Calu3 (cell line): ENCODE measurements around the gene PYGO2. TPM values are rescaled to one million over a fixed set of nuclear protein-coding genes. Genes with fewer than 3 reads are reported as not detected.

Experiments used
- BruUV-seq: library from RNA; stranded (reverse); fragments of 400-500 nt; replicated peaks from 2 replicates; lab custom pipeline; 2021; lab: Mats Ljungman, UMichigan
- CTCF ChIA-PET: fragments of 300-600 bp; sonication (Branson Sonifier 250); formaldehyde crosslinking; loops from one replicate; lab custom pipeline; 2022; ENCODE audit warnings: antibody characterized with exemption; lab: Charles Lee
- DNase-seq: peaks from one replicate; pipeline ENCODE4 v3.0.0; 2022
- H3K27ac Mint-ChIP-seq: one replicate; pipeline ENCODE4 v1.8.0; 2022; ENCODE audit warnings: mixed read lengths; ENCODE audit not compliant: unreplicated experiment
- H3K27me3 Mint-ChIP-seq: one replicate; pipeline ENCODE4 v1.8.0; 2022; ENCODE audit warnings: mixed read lengths; ENCODE audit not compliant: unreplicated experiment
- H3K36me3 Mint-ChIP-seq: one replicate; pipeline ENCODE4 v1.8.0; 2022; ENCODE audit warnings: mild to moderate bottlenecking, moderate library complexity, mixed read lengths; ENCODE audit not compliant: insufficient read depth, unreplicated experiment
- H3K4me1 Mint-ChIP-seq: one replicate; pipeline ENCODE4 v1.8.0; 2022; ENCODE audit warnings: mild to moderate bottlenecking, low read depth, mixed read lengths; ENCODE audit not compliant: unreplicated experiment
- H3K4me3 Mint-ChIP-seq: one replicate; pipeline ENCODE4 v1.8.0; 2022; ENCODE audit warnings: mild to moderate bottlenecking, low read depth, moderate library complexity, mixed read lengths; ENCODE audit not compliant: unreplicated experiment
- H3K9me3 Mint-ChIP-seq: one replicate; pipeline ENCODE4 v1.8.0; 2022; ENCODE audit warnings: low read depth, mixed read lengths; ENCODE audit not compliant: unreplicated experiment
- intact Hi-C: fragments of 100-400 bp; cut with micrococcal nuclease; formaldehyde crosslinking; loops from one replicate; pipeline ENCODE4 v1.10.0; 2022; ENCODE audit not compliant: unreplicated experiment
- total RNA-seq: library from RNA; stranded (reverse); gene quantifications from 2 replicates; pipeline ENCODE4 v1.2.3, GENCODE V29; 2022
- TF ChIP-seq, protein P1 (sequence below): fragments of 200-600 bp; IDR thresholded peaks from one replicate; pipeline ENCODE4 v1.8.0; 2022; ENCODE audit warnings: antibody characterized with exemption; ENCODE audit not compliant: unreplicated experiment

PYGO2 gene
- total RNA-seq, 1 experiment from 2014 or later: 45.6 TPM

DNA sequence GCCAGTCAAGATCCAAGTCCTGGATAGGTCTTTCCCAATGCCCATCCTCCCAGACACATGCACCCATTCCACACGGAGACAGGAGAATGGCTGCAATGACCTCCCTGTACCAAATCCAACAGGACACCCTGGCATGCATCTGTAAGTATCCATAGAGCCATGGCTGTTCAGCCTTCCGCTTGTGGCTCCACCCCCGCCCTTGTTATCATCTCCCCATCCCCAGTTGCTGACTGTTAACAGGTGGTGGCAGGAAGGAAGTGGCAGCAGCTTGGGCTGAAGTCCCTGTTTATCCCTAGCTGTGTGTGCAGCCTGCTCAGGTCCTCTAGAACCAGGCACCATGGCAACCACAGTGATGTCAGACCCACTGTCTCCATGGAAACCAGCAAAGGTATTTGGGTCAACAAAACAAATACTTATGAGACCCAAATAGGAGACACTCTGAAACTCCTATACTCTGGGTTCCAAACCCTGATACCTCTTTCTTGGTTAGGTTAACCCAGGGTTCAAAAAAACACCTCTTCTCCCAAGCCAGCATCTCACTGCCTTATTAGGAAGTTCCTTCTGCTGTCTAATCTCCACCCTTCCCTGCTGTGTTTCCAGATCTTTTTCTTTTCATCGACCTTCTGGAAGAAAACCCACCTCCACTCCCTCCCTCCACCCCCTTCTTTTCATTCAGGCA is 6.4 kb downstream of the PYGO2 start:
- H3K36me3 Mint-ChIP-seq: peaks cover 60% of the 10 kb centered on the region
- intact Hi-C loops: no loop called here
- DNase-seq: no peak
- BruUV-seq: no TSS peak
- H3K4me3 Mint-ChIP-seq: peak overlapping the region; percentile 80
- H3K4me1 Mint-ChIP-seq: peaks cover 31% of the 10 kb centered on the region
- TF ChIP-seq, protein P1, sequence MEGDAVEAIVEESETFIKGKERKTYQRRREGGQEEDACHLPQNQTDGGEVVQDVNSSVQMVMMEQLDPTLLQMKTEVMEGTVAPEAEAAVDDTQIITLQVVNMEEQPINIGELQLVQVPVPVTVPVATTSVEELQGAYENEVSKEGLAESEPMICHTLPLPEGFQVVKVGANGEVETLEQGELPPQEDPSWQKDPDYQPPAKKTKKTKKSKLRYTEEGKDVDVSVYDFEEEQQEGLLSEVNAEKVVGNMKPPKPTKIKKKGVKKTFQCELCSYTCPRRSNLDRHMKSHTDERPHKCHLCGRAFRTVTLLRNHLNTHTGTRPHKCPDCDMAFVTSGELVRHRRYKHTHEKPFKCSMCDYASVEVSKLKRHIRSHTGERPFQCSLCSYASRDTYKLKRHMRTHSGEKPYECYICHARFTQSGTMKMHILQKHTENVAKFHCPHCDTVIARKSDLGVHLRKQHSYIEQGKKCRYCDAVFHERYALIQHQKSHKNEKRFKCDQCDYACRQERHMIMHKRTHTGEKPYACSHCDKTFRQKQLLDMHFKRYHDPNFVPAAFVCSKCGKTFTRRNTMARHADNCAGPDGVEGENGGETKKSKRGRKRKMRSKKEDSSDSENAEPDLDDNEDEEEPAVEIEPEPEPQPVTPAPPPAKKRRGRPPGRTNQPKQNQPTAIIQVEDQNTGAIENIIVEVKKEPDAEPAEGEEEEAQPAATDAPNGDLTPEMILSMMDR: no peak
- H3K27ac Mint-ChIP-seq: peak overlapping the region; percentile 70
- no peaks in the 10 kb centered on the region for H3K9me3 Mint-ChIP-seq
- CTCF ChIA-PET: interaction anchor here (0.8 to 3.0 kb wide), 12 partner anchors 11 to 398 kb away, joined by 3 to 10 read pairs (median 4); partner anchors contain the start of genes ADAM15, FLAD1 and PMVK
- H3K27me3 Mint-ChIP-seq: no peaks in the 10 kb centered on the region

DNA sequence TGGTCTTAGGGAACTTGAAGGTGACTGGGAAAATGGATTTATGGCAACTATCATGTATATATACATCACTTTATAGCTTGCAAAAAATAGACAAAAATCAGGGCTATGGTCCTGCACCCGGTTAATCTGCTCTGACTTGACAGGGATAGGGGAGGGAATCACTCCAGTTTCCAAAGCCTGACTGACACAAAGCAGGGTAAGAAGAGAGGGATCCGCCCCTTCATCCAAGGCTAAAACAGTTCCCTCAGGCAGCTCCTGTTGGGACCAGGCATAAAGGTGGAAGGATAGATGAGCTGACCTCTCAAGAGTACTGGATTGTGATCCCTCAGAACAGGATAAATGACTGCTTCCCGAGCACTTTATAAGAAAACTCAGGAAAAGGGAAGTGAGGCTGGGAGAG is 7.0 kb downstream of the PYGO2 start:
- intact Hi-C loops: no loop called here
- Mint-ChIP-seq H3K27me3 (no peaks in the 10 kb centered on the region), H3K4me3 (peak overlapping the region; percentile 80), H3K27ac (no peak overlapping the region), H3K9me3 (no peaks in the 10 kb centered on the region), H3K36me3 (peaks cover 56% of the 10 kb centered on the region), H3K4me1 (peaks cover 25% of the 10 kb centered on the region)
- CTCF ChIA-PET: interaction anchor here (1.4 to 3.0 kb wide), 2 partner anchors 29 to 90 kb away, joined by 4 to 10 read pairs; partner anchors contain the start of gene FLAD1
- no peak for DNase-seq
- no TSS peak for BruUV-seq
- TF ChIP-seq, protein P1: no peak

DNA sequence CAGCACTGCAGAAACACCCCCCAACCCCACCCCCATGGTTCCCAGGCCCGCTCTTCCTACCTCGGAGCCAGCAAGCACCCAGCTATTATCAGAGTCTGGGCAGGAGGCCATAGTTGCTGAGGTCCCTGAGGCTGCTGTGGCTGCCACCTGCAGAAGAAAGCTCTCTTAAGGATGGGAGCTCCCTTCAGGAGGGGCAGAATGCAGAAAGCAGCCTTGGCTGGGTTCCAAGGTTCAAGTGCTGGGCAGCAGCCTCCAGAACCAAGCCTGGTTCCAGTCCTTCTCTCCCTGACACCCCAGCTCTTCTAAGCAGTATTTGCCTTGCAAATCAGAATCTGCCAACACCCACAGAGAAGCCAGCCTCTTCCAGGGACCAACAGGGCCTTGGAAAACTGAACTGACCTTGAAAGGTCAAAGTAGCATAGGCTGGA is 8.0 kb downstream of the PYGO2 start:
- intact Hi-C loops: no loop called here
- H3K27ac Mint-ChIP-seq: no peak overlapping the region
- peaks cover 47% of the 10 kb centered on the region for H3K36me3 Mint-ChIP-seq
- TF ChIP-seq, protein P1: no peak
- peaks cover 24% of the 10 kb centered on the region for H3K4me1 Mint-ChIP-seq
- H3K9me3 Mint-ChIP-seq: no peaks in the 10 kb centered on the region
- BruUV-seq: no TSS peak
- DNase-seq: no peak
- no peak overlapping the region for H3K4me3 Mint-ChIP-seq
- CTCF ChIA-PET: interaction anchor here (3.0 kb wide), 1 partner anchor 30 kb away, joined by 10 read pairs; the partner anchor contains the start of gene FLAD1
- no peaks in the 10 kb centered on the region for H3K27me3 Mint-ChIP-seq

DNA sequence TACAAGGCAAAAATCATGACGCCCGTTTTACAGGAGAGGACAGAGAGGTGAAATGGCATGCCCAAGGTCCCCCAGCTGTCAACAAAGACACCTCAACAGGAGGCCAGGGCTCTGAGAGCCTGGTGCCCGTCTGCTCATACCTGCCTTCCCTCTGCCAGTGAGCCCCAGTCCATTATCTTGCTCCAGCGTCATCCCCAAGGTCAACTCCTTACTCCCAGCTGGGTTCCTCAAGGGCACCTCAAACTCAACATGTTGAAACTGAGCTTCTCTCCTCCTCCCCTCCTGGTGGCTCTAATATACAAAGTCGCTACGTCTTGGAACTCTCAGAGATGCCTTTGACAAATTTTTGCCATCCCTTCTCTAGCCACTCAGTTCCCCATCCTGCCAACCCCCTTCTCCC is 8.9 kb downstream of the PYGO2 start:
- no peak overlapping the region for H3K27ac Mint-ChIP-seq
- CTCF ChIA-PET: no interaction called here

More for the DNA sequence above, 8.9 kb downstream of the PYGO2 start:
- Mint-ChIP-seq H3K4me3 (no peak overlapping the region), H3K27me3 (no peaks in the 10 kb centered on the region), H3K36me3 (peaks cover 48% of the 10 kb centered on the region), H3K4me1 (peaks cover 22% of the 10 kb centered on the region), H3K9me3 (no peaks in the 10 kb centered on the region)
- TF ChIP-seq, protein P1: no peak
- DNase-seq: no peak
- BruUV-seq: no TSS peak
- intact Hi-C loops: no loop called here
